HCT116 (cell line): ENCODE measurements around the gene CDC42EP2.

Experiments used
- CBX3 ChIP-seq: IDR thresholded peaks from 2 replicates; pipeline ENCODE4 v1.6.1; 2012; ENCODE audit warnings: low read depth
- CTCF ChIP-seq, 3 experiments: fragments of 200-600 bp in 1 of 3; sonication (generic) in 1 of 3; IDR thresholded peaks in 2 of 3; conservative IDR thresholded peaks in 1 of 3; 2 replicates each; pipeline ENCODE4 v1.5.1; 2012 to 2017; ENCODE audit warnings: low read depth in 2 of 3, low read length in 2 of 3, antibody characterized with exemption in 1 of 3, borderline replicate concordance in 1 of 3, control low read depth in 1 of 3, mild to moderate bottlenecking in 1 of 3, mixed read lengths in 1 of 3, mixed run types in 1 of 3, moderate library complexity in 1 of 3; ENCODE audit not compliant: insufficient read depth in 1 of 3
- EZH2 ChIP-seq: fragments of 200-600 bp; sonication (generic); IDR thresholded peaks from 2 replicates; pipeline ENCODE4 v1.6.1; 2017; ENCODE audit warnings: antibody characterized with exemption, mixed run types
- POLR2A ChIP-seq: IDR thresholded peaks from 2 replicates; pipeline ENCODE4 v1.7.0; 2011; ENCODE audit warnings: borderline replicate concordance; ENCODE audit not compliant: insufficient read depth, insufficient read length; ENCODE audit errors: extremely low read depth
- POLR2AphosphoS5 ChIP-seq: IDR thresholded peaks from 2 replicates; pipeline ENCODE4 v1.6.1; 2011; ENCODE audit warnings: mild to moderate bottlenecking, low read depth, low read length, moderate library complexity
- RAD21 ChIP-seq: IDR thresholded peaks from 2 replicates; pipeline ENCODE4 v1.6.1; 2012; ENCODE audit warnings: low read depth, mild to moderate bottlenecking
- SIN3A ChIP-seq: IDR thresholded peaks from 2 replicates; pipeline ENCODE4 v1.6.1; 2012; ENCODE audit warnings: low read depth
- SP1 ChIP-seq: IDR thresholded peaks from 2 replicates; pipeline ENCODE4 v1.6.1; 2012; ENCODE audit warnings: low read depth
- SRF ChIP-seq: IDR thresholded peaks from 2 replicates; pipeline ENCODE4 v1.6.1; 2012; ENCODE audit warnings: low read depth
- YY1 ChIP-seq: IDR thresholded peaks from 2 replicates; pipeline ENCODE4 v1.6.1; 2011; ENCODE audit warnings: low read length, low read depth, moderate library complexity, mild to moderate bottlenecking; ENCODE audit not compliant: insufficient replicate concordance; ENCODE audit errors: extremely low read depth

GRCh38 chr11:65303555-65303954 is 11.1 kb upstream of the CDC42EP2 start:
- TF ChIP-seq EZH2 (no peak), POLR2A (no peak), SIN3A (no peak), YY1 (no peak), CBX3 (no peak), CTCF (IDR thresholded peaks at IDR 0.05 in 2 of 3, conservative IDR thresholded peaks at IDR 0.05 in 1 of 3; ENCODE audit: borderline replicate concordance in 1 of 3, insufficient read depth in 1 of 3, low read depth in 2 of 3, low read length in 2 of 3) (no peak), SP1 (no peak), SRF (no peak), POLR2AphosphoS5 (no peak), RAD21 (no peak)
